HG02884 (cell line): ENCODE measurements around the gene ANKH.

Source experiments
- ATAC-seq: cut with Tn5 transposase; IDR thresholded peaks from one replicate; pipeline ENCODE4 v1.9.1; 2021; ENCODE audit warnings: mild to moderate bottlenecking, moderate library complexity; ENCODE audit not compliant: unreplicated experiment

ANKH gene

GRCh38 chr5:14741801-14742440, 129.7 kb downstream of the ANKH start:
- ATAC-seq, result no peak

- ATAC-seq, result no peak
Observed at GRCh38 chr5:14741131-14741530, 130.4 kb downstream of the ANKH start.

DNA sequence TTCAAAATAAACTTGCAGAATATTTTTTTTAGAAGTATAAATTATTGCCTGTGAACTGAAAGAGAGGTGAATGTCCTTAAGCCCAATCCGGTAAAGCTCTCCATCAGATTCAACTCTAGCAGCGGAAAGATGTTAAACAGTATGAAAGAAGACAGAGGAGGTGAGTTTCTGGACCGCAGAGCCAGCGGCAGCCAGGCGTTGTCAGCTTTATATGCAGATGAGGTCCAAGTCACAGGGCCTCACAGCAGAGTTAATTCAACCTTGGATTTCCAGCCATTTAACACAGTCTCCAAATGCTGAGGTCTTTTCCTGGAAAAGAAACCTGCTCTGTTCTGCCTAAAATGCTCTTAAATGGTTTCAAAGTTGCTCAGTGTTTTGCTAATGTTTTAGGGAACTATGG, 131.6 kb downstream of the ANKH start:
- ATAC-seq, result no peak

DNA sequence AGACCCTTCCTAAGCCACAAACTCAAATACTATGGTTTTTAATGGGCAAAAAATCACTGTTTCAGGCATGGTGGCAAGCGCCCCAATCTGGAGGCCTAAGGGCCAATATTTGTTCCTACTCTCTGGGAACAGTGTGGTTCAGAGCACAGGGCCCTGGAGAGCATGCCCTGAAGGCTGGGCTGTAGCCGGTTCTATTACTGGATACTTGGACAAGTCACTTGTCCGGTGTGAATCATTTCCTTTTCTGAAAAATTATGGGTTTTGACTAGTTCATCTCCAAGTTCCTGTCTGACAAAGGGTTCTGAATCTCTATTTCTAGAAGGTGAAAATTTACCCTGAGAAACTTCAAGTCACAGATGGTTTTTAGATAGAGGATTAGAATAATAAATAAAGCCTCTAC, 132.0 kb downstream of the ANKH start:
- no peak for ATAC-seq

- no peak for ATAC-seq
Observed at GRCh38 chr5:14738050-14738449, 133.5 kb downstream of the ANKH start.

DNA sequence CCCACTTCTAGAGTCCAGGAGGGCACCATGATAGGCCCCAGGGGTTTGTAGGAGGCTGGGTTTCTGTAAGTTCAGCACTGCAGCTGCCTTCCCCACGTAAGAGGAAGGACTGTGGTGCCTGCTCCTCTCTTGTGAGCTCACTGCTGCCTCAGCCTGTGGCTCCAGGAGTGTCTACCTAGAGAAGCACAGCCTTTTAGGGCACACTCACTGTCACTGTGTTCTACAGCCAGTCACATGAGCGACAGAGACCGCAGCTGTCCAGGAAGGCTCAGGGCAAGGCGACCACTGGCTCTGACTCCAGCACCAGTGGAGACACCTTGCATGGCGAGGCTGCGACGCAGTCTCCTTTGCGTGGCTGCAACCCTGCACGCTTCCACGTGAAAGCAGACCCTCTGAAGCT, 134.3 kb downstream of the ANKH start:
- no peak for ATAC-seq

- no peak for ATAC-seq
Observed at GRCh38 chr5:14735944-14736343, 135.6 kb downstream of the ANKH start.

GRCh38 chr5:14734396-14734795, 137.2 kb downstream of the ANKH start:
- ATAC-seq, result no peak

GRCh38 chr5:14733661-14734060, 137.9 kb downstream of the ANKH start:
- no peak for ATAC-seq

DNA sequence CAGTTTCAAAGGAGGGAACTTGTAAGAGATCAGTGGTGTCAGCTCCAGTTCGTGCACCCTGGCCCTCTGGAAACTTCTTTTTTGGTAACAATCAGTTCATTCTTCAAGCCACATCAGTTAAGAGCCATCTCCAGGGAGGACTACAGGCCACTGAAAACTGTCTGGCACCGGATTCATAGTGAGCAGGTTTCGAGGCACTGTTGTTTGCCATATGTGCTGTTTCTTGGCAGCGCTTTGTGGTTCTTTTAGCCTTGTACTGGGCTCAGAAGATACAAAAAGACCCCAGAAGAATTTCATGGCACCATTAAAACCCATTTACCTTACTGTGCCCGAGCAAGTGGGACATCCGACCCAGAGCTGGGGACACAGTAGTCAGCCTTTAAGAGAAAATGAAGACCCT, 138.6 kb downstream of the ANKH start:
- no peak for ATAC-seq

DNA sequence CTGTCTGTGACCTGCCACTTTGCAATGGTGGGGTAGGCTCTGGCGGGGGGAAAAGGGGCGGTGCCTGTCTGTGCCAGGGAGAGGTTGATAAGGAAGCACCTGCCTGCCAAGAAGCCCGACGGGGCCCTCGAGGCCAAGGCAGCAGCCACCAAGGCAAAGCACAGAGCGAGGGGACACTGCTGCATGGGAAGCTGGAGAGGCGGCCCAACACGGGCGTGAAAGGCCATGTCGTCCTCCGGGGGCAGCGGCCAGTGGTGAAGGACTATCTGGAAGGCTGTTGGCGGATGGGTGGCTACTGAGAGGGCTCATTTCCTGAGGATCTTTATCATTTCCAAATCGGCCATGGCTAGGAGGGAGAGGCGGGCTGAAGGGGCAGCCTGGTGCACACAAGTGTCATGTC, 140.7 kb downstream of the ANKH start:
- ATAC-seq, result no peak

DNA sequence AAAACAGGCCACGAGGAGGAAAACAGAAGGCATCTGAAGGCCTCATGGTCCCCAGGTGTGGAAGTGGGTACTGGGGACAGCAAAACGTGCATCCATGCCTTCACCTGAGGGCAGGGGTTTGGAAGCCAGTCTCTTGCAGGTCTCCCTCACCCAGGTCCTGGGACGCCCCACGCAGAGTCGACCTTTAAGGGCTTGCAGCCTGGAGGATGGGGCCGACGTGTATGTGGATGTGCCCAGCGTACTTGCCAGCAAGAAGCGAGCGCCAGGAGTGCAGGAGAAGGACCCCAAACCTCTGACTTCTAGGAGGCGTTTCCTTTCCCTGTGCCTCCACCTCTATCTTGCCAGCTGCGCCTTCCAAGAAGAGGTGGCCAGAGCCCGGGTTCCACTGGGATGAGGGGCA, 141.1 kb downstream of the ANKH start:
- ATAC-seq, result no peak

- ATAC-seq, result no peak
Observed at GRCh38 chr5:14729448-14730385, 141.9 kb downstream of the ANKH start.

GRCh38 chr5:14728459-14728938, 143.1 kb downstream of the ANKH start:
- ATAC-seq, result no peak

GRCh38 chr5:14727928-14728458, 143.6 kb downstream of the ANKH start:
- no peak for ATAC-seq

DNA sequence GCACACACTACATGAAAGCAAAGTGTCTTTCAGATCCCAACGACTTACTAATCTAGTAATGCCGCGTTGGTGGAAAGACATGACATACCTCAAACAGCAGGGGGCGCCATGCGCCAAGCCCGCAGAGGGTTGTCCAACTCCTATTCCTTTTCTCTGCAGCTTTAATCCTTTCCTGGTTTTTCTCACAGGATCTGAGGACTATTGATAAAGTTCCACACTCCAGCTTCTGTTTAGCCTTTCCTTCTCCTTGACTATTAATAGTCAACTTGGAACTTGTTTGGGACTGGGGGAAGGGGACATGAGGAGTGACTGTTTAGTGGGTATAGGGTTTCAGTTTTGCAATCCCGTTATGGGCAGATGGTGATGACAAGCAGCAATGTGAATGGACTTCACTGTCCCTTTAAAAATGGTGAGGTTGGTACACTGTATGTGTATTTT, 144.1 kb downstream of the ANKH start:
- ATAC-seq, result peak; percentile 65

- ATAC-seq, result no peak
Observed at GRCh38 chr5:14726066-14726838, 145.3 kb downstream of the ANKH start.

GRCh38 chr5:14724633-14725032, 146.9 kb downstream of the ANKH start:
- ATAC-seq, result no peak

GRCh38 chr5:14723701-14724132, 147.9 kb downstream of the ANKH start:
- peak; percentile 40 for ATAC-seq

GRCh38 chr5:14722923-14723322, 148.7 kb downstream of the ANKH start:
- no peak for ATAC-seq
